GM18867 (cell line): ENCODE data around the gene CDNF.
"Not testable (repeated sequence)": the region's sequence is repeated elsewhere in the genome, so short reads cannot be mapped to it uniquely, and the experiment has no call there.

Experiments
- ATAC-seq: cut with Tn5 transposase; IDR thresholded peaks from one replicate; pipeline ENCODE4 v1.9.1; 2021; ENCODE audit warnings: mild to moderate bottlenecking, moderate library complexity; ENCODE audit not compliant: unreplicated experiment

CDNF gene

GRCh38 chr10:14837757-14838581 lies at the start of gene CDNF, which contains the start of the genes HSPA14 and MSANTD7:
Gene CDNF (minus strand): TSS chr10:14838037. CDS start chr10:14837946, 91 bp downstream.
Gene HSPA14 (plus strand): TSS chr10:14838306. CDS start chr10:14838403, 97 bp downstream.
Gene MSANTD7 (plus strand): TSS chr10:14838306. CDS start chr10:14842285, 3,979 bp downstream.
- peak; percentile 94 for ATAC-seq

GRCh38 chr10:14884082-14884481 lies 46.2 kb upstream of the CDNF start:
- ATAC-seq = no peak

- no peak for ATAC-seq
These were observed 42.4 kb upstream of the CDNF start for GRCh38 chr10:14880229-14880628.

- no peak for ATAC-seq
These were observed 42.0 kb upstream of the CDNF start for GRCh38 chr10:14879928-14880193.

GRCh38 chr10:14879124-14879927 lies 41.5 kb upstream of the CDNF start:
- peak; percentile 19 for ATAC-seq

GRCh38 chr10:14878266-14879123 lies 40.7 kb upstream of the CDNF start, which contains the start of gene SUV39H2:
Gene SUV39H2 (plus strand): TSS chr10:14878866. CDS start chr10:14878889, 23 bp downstream.
- ATAC-seq = peak; percentile 94

- no peak for ATAC-seq
These were observed 38.9 kb upstream of the CDNF start for GRCh38 chr10:14876764-14877163.

GRCh38 chr10:14875941-14876340 lies 38.1 kb upstream of the CDNF start:
- no peak for ATAC-seq

GRCh38 chr10:14873090-14873760 lies 35.4 kb upstream of the CDNF start:
- no peak for ATAC-seq

GRCh38 chr10:14864871-14865270 lies 27.0 kb upstream of the CDNF start:
- not testable (repeated sequence) for ATAC-seq

- not testable (repeated sequence) for ATAC-seq
These were observed 26.6 kb upstream of the CDNF start for GRCh38 chr10:14864466-14864865.

GRCh38 chr10:14860791-14861190 lies 23.0 kb upstream of the CDNF start:
- ATAC-seq = no peak

- no peak for ATAC-seq
These were observed 21.9 kb upstream of the CDNF start for GRCh38 chr10:14859775-14860174.

- no peak for ATAC-seq
These were observed 21.2 kb upstream of the CDNF start for GRCh38 chr10:14859043-14859442.

GRCh38 chr10:14858338-14858960 lies 20.6 kb upstream of the CDNF start:
- ATAC-seq = no peak

- no peak for ATAC-seq
These were observed 17.6 kb upstream of the CDNF start for GRCh38 chr10:14855453-14855852.

- ATAC-seq = no peak
These were observed 14.4 kb upstream of the CDNF start for GRCh38 chr10:14852236-14852635.

- ATAC-seq = no peak
These were observed 7.1 kb upstream of the CDNF start for GRCh38 chr10:14844948-14845347.

GRCh38 chr10:14843327-14843988 lies 5.6 kb upstream of the CDNF start:
- no peak for ATAC-seq
